SK-N-SH (cell line): ENCODE data around the gene NEBL. TPM values are rescaled to one million over a fixed set of nuclear protein-coding genes. Genes with fewer than 3 reads are reported as not detected.
"Not testable (repeated sequence)": the region's sequence is repeated elsewhere in the genome, so short reads cannot be mapped to it uniquely, and the experiment has no call there.

Experiments
- CTCF ChIA-PET: fragments of 300-600, 350-600 bp; formaldehyde crosslinking; extraction: SDS; loops from one replicate; lab custom pipeline; 2021; lab: Yijun Ruan, JAX
- POLR2A ChIA-PET: fragments of 350-600 bp; sonication (Branson Sonifier 250); formaldehyde crosslinking; extraction: SDS; loops from one replicate; lab custom pipeline; 2020; ENCODE audit warnings: antibody characterized with exemption, inconsistent platforms; lab: Yijun Ruan, JAX
- DNase-seq: peaks from one replicate; pipeline ENCODE4 v3.0.0; 2012
- H2AFZ ChIP-seq: fragments of 200-600 bp; sonication (generic); 2 replicates; pipeline ENCODE4 v1.8.1; 2016; ENCODE audit warnings: antibody characterized with exemption, mild to moderate bottlenecking, low read depth
- H3F3A ChIP-seq: fragments of 200-600 bp; sonication (generic); replicated peaks from 2 replicates; pipeline ENCODE3; 2016; ENCODE audit warnings: antibody characterized with exemption, mild to moderate bottlenecking; ENCODE audit not compliant: insufficient read depth
- H3K27ac ChIP-seq, 2 experiments: fragments of 200-500 bp in 1 of 2; fragments of 200-600 bp in 1 of 2; sonication (Bioruptor generic) in 1 of 2; sonication (generic), shearing (Covaris generic) in 1 of 2; 2 replicates each; pipeline versions ENCODE4 v1.5.1 to v1.6.1; 2014 to 2016; ENCODE audit warnings: low read depth in 2 of 2, inconsistent platforms in 1 of 2, low read length in 1 of 2, mild to moderate bottlenecking in 1 of 2, mixed read lengths in 1 of 2
- H3K27me3 ChIP-seq: fragments of 200-600 bp; sonication (generic), shearing (Covaris generic); 2 replicates; pipeline ENCODE4 v1.6.1; 2016; ENCODE audit warnings: mixed run types; ENCODE audit not compliant: insufficient read depth
- H3K36me3 ChIP-seq, 2 experiments: fragments of 200-500 bp in 1 of 2; fragments of 200-600 bp in 1 of 2; sonication (Bioruptor generic) in 1 of 2; sonication (generic) in 1 of 2; replicated peaks in 1 of 2; 2 replicates each; pipeline versions ENCODE3 to v1.5.1; 2014 to 2016; ENCODE audit warnings: low read length in 1 of 2, mild to moderate bottlenecking in 1 of 2; ENCODE audit not compliant: insufficient read depth in 2 of 2, control insufficient read depth in 1 of 2
- H3K4me1 ChIP-seq, 2 experiments: fragments of 200-500 bp in 1 of 2; fragments of 200-600 bp in 1 of 2; sonication (Bioruptor generic) in 1 of 2; sonication (generic), shearing (Covaris generic) in 1 of 2; 2 replicates each; pipeline versions ENCODE4 v1.5.1 to v1.6.1; 2014 to 2016; ENCODE audit warnings: low read depth in 1 of 2, low read length in 1 of 2, mixed run types in 1 of 2; ENCODE audit not compliant: insufficient read depth in 2 of 2, control insufficient read depth in 1 of 2
- H3K4me2 ChIP-seq: fragments of 200-600 bp; sonication (generic), shearing (Covaris generic); 2 replicates; pipeline ENCODE4 v1.6.1; 2017; ENCODE audit warnings: mixed run types
- H3K4me3 ChIP-seq, 2 experiments: fragments of 200-500 bp in 1 of 2; fragments of 200-600 bp in 1 of 2; sonication (Bioruptor generic) in 1 of 2; sonication (generic), shearing (Covaris generic) in 1 of 2; 2 replicates each; pipeline versions ENCODE4 v1.5.1 to v1.8.1; 2014 to 2016; ENCODE audit warnings: low read depth in 2 of 2, inconsistent platforms in 1 of 2, low read length in 1 of 2, mild to moderate bottlenecking in 1 of 2, mixed read lengths in 1 of 2, moderate library complexity in 1 of 2
- H3K79me2 ChIP-seq: fragments of 200-600 bp; sonication (generic); 2 replicates; pipeline ENCODE4 v1.8.1; 2017; ENCODE audit warnings: mild to moderate bottlenecking; ENCODE audit not compliant: insufficient read depth
- H3K9ac ChIP-seq: fragments of 200-600 bp; sonication (generic); 2 replicates; pipeline ENCODE4 v1.6.1; 2017; ENCODE audit warnings: mixed run types
- H3K9me2 ChIP-seq: fragments of 200-600 bp; sonication (generic); 2 replicates; pipeline ENCODE4 v1.6.1; 2017; ENCODE audit warnings: mixed run types
- H3K9me3 ChIP-seq: fragments of 200-600 bp; sonication (generic); 2 replicates; pipeline ENCODE4 v1.6.1; 2017; ENCODE audit warnings: mixed run types, mild to moderate bottlenecking, moderate library complexity
- H4K20me1 ChIP-seq: fragments of 200-600 bp; sonication (generic); 2 replicates; pipeline ENCODE4 v1.6.1; 2017; ENCODE audit warnings: mild to moderate bottlenecking, mixed run types; ENCODE audit not compliant: insufficient read depth
- CHD2 ChIP-seq: fragments of 150-350 bp; IDR thresholded peaks from 2 replicates; pipeline ENCODE4 v1.6.1; 2018; ENCODE audit warnings: low read length; ENCODE audit not compliant: partially characterized antibody
- FOSL2 ChIP-seq: IDR thresholded peaks from 2 replicates; pipeline ENCODE4 v1.4.0; 2012; ENCODE audit warnings: low read depth, mild to moderate bottlenecking, moderate library complexity, borderline replicate concordance
- FOXJ3 ChIP-seq: sonication (generic); formaldehyde crosslinking; IDR thresholded peaks from 2 replicates; pipeline ENCODE4 v1.5.1; 2020; ENCODE audit warnings: mild to moderate bottlenecking, missing genetic modification reagents
- FOXM1 ChIP-seq: IDR thresholded peaks from 2 replicates; pipeline ENCODE4 v1.4.0; 2012; ENCODE audit warnings: low read depth, mild to moderate bottlenecking
- MAX ChIP-seq: IDR thresholded peaks from 2 replicates; pipeline ENCODE4 v1.4.0; 2012; ENCODE audit warnings: low read depth
- MEF2A ChIP-seq: IDR thresholded peaks from 2 replicates; pipeline ENCODE4 v1.4.0; 2012; ENCODE audit warnings: low read depth, borderline replicate concordance
- NFIC ChIP-seq: IDR thresholded peaks from 2 replicates; pipeline ENCODE4 v1.4.0; 2012; ENCODE audit warnings: borderline replicate concordance
- POLR2AphosphoS5 ChIP-seq: IDR thresholded peaks from 2 replicates; pipeline ENCODE4 v1.6.1; 2012; ENCODE audit warnings: low read depth, low read length
- RAD21 ChIP-seq: IDR thresholded peaks from 2 replicates; pipeline ENCODE4 v1.6.1; 2012; ENCODE audit warnings: mild to moderate bottlenecking, low read length
- REST ChIP-seq: IDR thresholded peaks from 2 replicates; pipeline ENCODE4 v1.6.1; 2012; ENCODE audit warnings: mild to moderate bottlenecking, low read depth, low read length, moderate library complexity
- TCF12 ChIP-seq: IDR thresholded peaks from 2 replicates; pipeline ENCODE4 v1.4.0; 2012
- USF2 ChIP-seq: fragments of 150-350 bp; IDR thresholded peaks from 2 replicates; pipeline ENCODE4 v1.6.1; 2017; ENCODE audit warnings: antibody characterized with exemption, low read length, low read depth, borderline replicate concordance
- WGBS: methylation state at CpG from one replicate; pipeline ENCODE4 v1.1.6; 2017; ENCODE audit warnings: low lambda C conversion rate; 5-methylcytosine and 5-hydroxymethylcytosine counted together
- polyA plus RNA-seq, 3 experiments: library from polyadenylated mRNA; depleted of rRNA; stranded (reverse); fragments of >200 nt; gene quantifications; 2 replicates each; pipeline ENCODE4 v1.2.3, GENCODE V29; 2012

The NEBL gene
- polyA plus RNA-seq, 1 of the 3 experiments (the other 2 are of a cell fraction) = 0.58 TPM

- Histone ChIP-seq H3K27ac (peak overlapping the region in 1 of 2 experiments; percentile 39; a peak in 1 of 4 replicates), H3K9me2 (no peaks in the 10 kb centered on the region), H3K9ac (no peak overlapping the region), H3K27me3 (no peaks in the 10 kb centered on the region), H3K9me3 (no peaks in the 10 kb centered on the region), H3K79me2 (no peaks in the 10 kb centered on the region), H2AFZ (no peak overlapping the region), H3K4me2 (no peak overlapping the region), H3K4me3 (no peak overlapping the region), H3K36me3 (peaks cover 0 to 8% of the 10 kb centered on the region in 2 experiments), H4K20me1 (no peaks in the 10 kb centered on the region), H3F3A (no peaks in the 10 kb centered on the region), H3K4me1 (peaks cover 0 to 15% of the 10 kb centered on the region in 2 experiments; a peak in 2 of 4 replicates)
- 68% methylated on average over 9 of the region's 9 CpGs for WGBS
- DNase-seq = no peak
- CTCF ChIA-PET = interaction anchor here (0.8 to 1.6 kb wide), 4 partner anchors 16 to 41 kb away, joined by 3 to 4 read pairs (median 3); no protein-coding TSS in a partner anchor
- POLR2A ChIA-PET = no interaction called here
- no peak for TF ChIP-seq REST
- no peak for TF ChIP-seq POLR2AphosphoS5
- TF ChIP-seq USF2 = no peak
- no peak for TF ChIP-seq FOSL2
- no peak for TF ChIP-seq MEF2A
- TF ChIP-seq NFIC = no peak
- TF ChIP-seq MAX = no peak
- TF ChIP-seq FOXJ3 (CRISPR knock-in tag) = no peak
Observed at GRCh38 chr10:20945546-20946332, 48.6 kb upstream of the NEBL start.

GRCh38 chr10:20944789-20945502 lies 47.8 kb upstream of the NEBL start:
- H3K4me1 ChIP-seq = peaks cover 0 to 8% of the 10 kb centered on the region in 2 experiments; a peak in 2 of 4 replicates
- no peak overlapping the region for H3K4me2 ChIP-seq
- H3K9ac ChIP-seq = no peak overlapping the region
- DNase-seq = no peak
- CTCF ChIA-PET = interaction anchor here (1.0 to 1.6 kb wide), 3 partner anchors 15 to 41 kb away, joined by 3 to 4 read pairs (median 3); no protein-coding TSS in a partner anchor
- H4K20me1 ChIP-seq = no peaks in the 10 kb centered on the region
- no peaks in the 10 kb centered on the region for H3K79me2 ChIP-seq
- H3K4me3 ChIP-seq = no peak overlapping the region
- H3K27ac ChIP-seq = peak overlapping the region in 1 of 2 experiments; percentile 39; a peak in 1 of 4 replicates
- TF ChIP-seq FOXM1 = no peak
- no peak for TF ChIP-seq TCF12
- no peak for TF ChIP-seq FOXJ3 (CRISPR knock-in tag)
- TF ChIP-seq RAD21 = no peak
- TF ChIP-seq CHD2 = no peak
- H3K27me3 ChIP-seq = no peaks in the 10 kb centered on the region
- no peaks in the 10 kb centered on the region for H3F3A ChIP-seq
- H3K9me3 ChIP-seq = no peaks in the 10 kb centered on the region
- POLR2A ChIA-PET = no interaction called here
- WGBS = 73% methylated on average over 7 of the region's 7 CpGs
- H2AFZ ChIP-seq = no peak overlapping the region
- H3K9me2 ChIP-seq = no peaks in the 10 kb centered on the region
- peaks cover 0 to 8% of the 10 kb centered on the region in 2 experiments for H3K36me3 ChIP-seq

- H3F3A ChIP-seq, H3K27me3 ChIP-seq, H3K9ac ChIP-seq, H3K79me2 ChIP-seq, H3K9me2 ChIP-seq, H2AFZ ChIP-seq, H3K4me3 ChIP-seq, H3K36me3 ChIP-seq, DNase-seq, H3K9me3 ChIP-seq, H4K20me1 ChIP-seq, H3K4me2 ChIP-seq, POLR2A ChIA-PET, H3K27ac ChIP-seq: not testable (repeated sequence)
- CTCF ChIA-PET = interaction anchor here (0.7 kb wide), 1 partner anchor 27 kb away, joined by 3 read pairs; no protein-coding TSS in a partner anchor
- H3K4me1 ChIP-seq = peaks cover 0 to 19% of the 10 kb centered on the region in 2 experiments; a peak in 2 of 4 replicates
- 35% methylated on average over 5 of the region's 5 CpGs for WGBS
Observed at GRCh38 chr10:20939414-20939813, 42.3 kb upstream of the NEBL start.
